Prostate gland (tissue), 2 donors: ENCODE data around the gene POU2AF1.

Experiments used
- POLR2A ChIP-seq: fragments of 450-650 bp; IDR thresholded peaks from one replicate; pipeline ENCODE4 v1.6.1; 2016; ENCODE audit warnings: antibody characterized with exemption, mild to moderate bottlenecking
- POLR2AphosphoS5 ChIP-seq: sonication (generic); formaldehyde crosslinking; IDR thresholded peaks from one replicate; pipeline ENCODE4 v1.6.1; 2017; ENCODE audit warnings: antibody characterized with exemption
- TF ChIP-seq, protein P1 (sequence below), 4 experiments: fragments of 200-600 bp in 2 of 4; fragments of 450-650 bp in 2 of 4; sonication (generic) in 2 of 4; IDR thresholded peaks; 1 replicate in 3 of 4; 2 replicates in 1 of 4; pipeline ENCODE4 v1.5.1; 2016 to 2019; ENCODE audit warnings: antibody characterized with exemption in 4 of 4, mild to moderate bottlenecking in 2 of 4, moderate library complexity in 2 of 4

- TF ChIP-seq, protein P1, sequence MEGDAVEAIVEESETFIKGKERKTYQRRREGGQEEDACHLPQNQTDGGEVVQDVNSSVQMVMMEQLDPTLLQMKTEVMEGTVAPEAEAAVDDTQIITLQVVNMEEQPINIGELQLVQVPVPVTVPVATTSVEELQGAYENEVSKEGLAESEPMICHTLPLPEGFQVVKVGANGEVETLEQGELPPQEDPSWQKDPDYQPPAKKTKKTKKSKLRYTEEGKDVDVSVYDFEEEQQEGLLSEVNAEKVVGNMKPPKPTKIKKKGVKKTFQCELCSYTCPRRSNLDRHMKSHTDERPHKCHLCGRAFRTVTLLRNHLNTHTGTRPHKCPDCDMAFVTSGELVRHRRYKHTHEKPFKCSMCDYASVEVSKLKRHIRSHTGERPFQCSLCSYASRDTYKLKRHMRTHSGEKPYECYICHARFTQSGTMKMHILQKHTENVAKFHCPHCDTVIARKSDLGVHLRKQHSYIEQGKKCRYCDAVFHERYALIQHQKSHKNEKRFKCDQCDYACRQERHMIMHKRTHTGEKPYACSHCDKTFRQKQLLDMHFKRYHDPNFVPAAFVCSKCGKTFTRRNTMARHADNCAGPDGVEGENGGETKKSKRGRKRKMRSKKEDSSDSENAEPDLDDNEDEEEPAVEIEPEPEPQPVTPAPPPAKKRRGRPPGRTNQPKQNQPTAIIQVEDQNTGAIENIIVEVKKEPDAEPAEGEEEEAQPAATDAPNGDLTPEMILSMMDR (IDR thresholded peaks at IDR 0.05) = no peak
- no peak for TF ChIP-seq POLR2A
- no peak for TF ChIP-seq POLR2AphosphoS5
Observed at GRCh38 chr11:111355956-111356659, 23.0 kb downstream of the POU2AF1 start.
